Measurements from ENCODE around the gene FAM76A. TPM values are rescaled to one million over a fixed set of nuclear protein-coding genes. Genes with fewer than 3 reads are reported as not detected.
"Not testable (repeated sequence)": the region's sequence is repeated elsewhere in the genome, so short reads cannot be mapped to it uniquely, and the experiment has no call there.

The FAM76A gene
- total and polyA plus RNA-seq, 2 experiments from 2014 or later: 3.5 to 9.8 TPM

GRCh38 chr1:27806758-27807157 lies 81.0 kb downstream of the FAM76A start:
- WGBS (ENCODE audit: low lambda C conversion rate, missing lambda C conversion rate): 92% methylated on average over 7 of the region's 7 CpGs
- no peaks in the 10 kb centered on the region for H3K36me3 ChIP-seq (replicated peaks; ENCODE audit: insufficient read depth, low read depth)

GRCh38 chr1:27807385-27807784 lies 81.6 kb downstream of the FAM76A start:
- 73% methylated on average over 2 of the region's 2 CpGs for WGBS (ENCODE audit: low lambda C conversion rate, missing lambda C conversion rate)
- H3K4me3 ChIP-seq: no peak overlapping the region
- TF ChIP-seq CTCF (IDR thresholded peaks at IDR 0.05; ENCODE audit: poor library complexity) (no peak), EZH2phosphoT487 (IDR thresholded peaks at IDR 0.05; ENCODE audit: low read depth, severe bottlenecking, unreplicated experiment) (no peak)
- no peak overlapping the region for H3K27ac ChIP-seq
- H3K9me2 ChIP-seq (replicated peaks; ENCODE audit: insufficient read depth): no peaks in the 10 kb centered on the region
- no peaks in the 10 kb centered on the region for H3K27me3 ChIP-seq
- H3K9me3 ChIP-seq (ENCODE audit: low read depth): no peaks in the 10 kb centered on the region
- no peaks in the 10 kb centered on the region for H4K20me1 ChIP-seq (ENCODE audit: insufficient read depth, poor library complexity, severe bottlenecking)
- no peaks in the 10 kb centered on the region for H3K79me2 ChIP-seq
- no peak overlapping the region for H2AFZ ChIP-seq
- H3K36me3 ChIP-seq (replicated peaks; ENCODE audit: insufficient read depth, low read depth): no peaks in the 10 kb centered on the region
- H3K4me1 ChIP-seq (ENCODE audit: insufficient read depth): no peaks in the 10 kb centered on the region
- no peak overlapping the region for H3K4me2 ChIP-seq
- no peak for DNase-seq (ENCODE audit: low spot score)

More at GRCh38 chr1:27806758-27807157, 81.0 kb downstream of the FAM76A start:
- no peak for DNase-seq (ENCODE audit: low spot score)
- TF ChIP-seq EZH2phosphoT487 (IDR thresholded peaks at IDR 0.05; ENCODE audit: low read depth, severe bottlenecking, unreplicated experiment) (no peak), CTCF (IDR thresholded peaks at IDR 0.05; ENCODE audit: poor library complexity) (no peak), EZH2 (IDR thresholded peaks at IDR 0.05; ENCODE audit: borderline replicate concordance) (no peak)
- no peak overlapping the region for H3K27ac ChIP-seq
- no peaks in the 10 kb centered on the region for H4K20me1 ChIP-seq (ENCODE audit: insufficient read depth, poor library complexity, severe bottlenecking)
- H3K9me3 ChIP-seq (ENCODE audit: low read depth): no peaks in the 10 kb centered on the region
- H3K4me1 ChIP-seq (ENCODE audit: insufficient read depth): no peaks in the 10 kb centered on the region
- no peak overlapping the region for H3K4me3 ChIP-seq
- no peaks in the 10 kb centered on the region for H3K79me2 ChIP-seq
- no peaks in the 10 kb centered on the region for H3K27me3 ChIP-seq
- no peak overlapping the region for H2AFZ ChIP-seq
- H3K4me2 ChIP-seq: no peak overlapping the region
- no peaks in the 10 kb centered on the region for H3K9me2 ChIP-seq (replicated peaks; ENCODE audit: insufficient read depth)

- H3K9me3 ChIP-seq (ENCODE audit: low read depth); H4K20me1 ChIP-seq (ENCODE audit: insufficient read depth, poor library complexity, severe bottlenecking); H3K4me1 ChIP-seq (ENCODE audit: insufficient read depth); H3K27ac ChIP-seq; H3K36me3 ChIP-seq (replicated peaks; ENCODE audit: insufficient read depth, low read depth); H3K27me3 ChIP-seq; H3K4me3 ChIP-seq; H3K9me2 ChIP-seq (replicated peaks; ENCODE audit: insufficient read depth); DNase-seq (ENCODE audit: low spot score); H2AFZ ChIP-seq; H3K79me2 ChIP-seq; H3K4me2 ChIP-seq: not testable (repeated sequence)
- WGBS (ENCODE audit: low lambda C conversion rate, missing lambda C conversion rate): 100% methylated on average over 3 of the region's 3 CpGs
Observed at GRCh38 chr1:27808131-27808530, 82.4 kb downstream of the FAM76A start.

GRCh38 chr1:27809883-27810282 lies 84.1 kb downstream of the FAM76A start:
- WGBS (ENCODE audit: low lambda C conversion rate, missing lambda C conversion rate): 90% methylated on average over 1 of the region's 1 CpG
- H3K36me3 ChIP-seq (replicated peaks; ENCODE audit: insufficient read depth, low read depth): no peaks in the 10 kb centered on the region

More at GRCh38 chr1:27809883-27810282, 84.1 kb downstream of the FAM76A start:
- H3K27ac ChIP-seq: no peak overlapping the region
- no peak for DNase-seq (ENCODE audit: low spot score)
- H3K4me3 ChIP-seq: no peak overlapping the region
- TF ChIP-seq CTCF (IDR thresholded peaks at IDR 0.05; ENCODE audit: poor library complexity) (no peak), EZH2phosphoT487 (IDR thresholded peaks at IDR 0.05; ENCODE audit: low read depth, severe bottlenecking, unreplicated experiment) (no peak)
- no peaks in the 10 kb centered on the region for H3K9me3 ChIP-seq (ENCODE audit: low read depth)
- H3K79me2 ChIP-seq: no peaks in the 10 kb centered on the region
- no peaks in the 10 kb centered on the region for H4K20me1 ChIP-seq (ENCODE audit: insufficient read depth, poor library complexity, severe bottlenecking)
- no peaks in the 10 kb centered on the region for H3K27me3 ChIP-seq
- H3K9me2 ChIP-seq (replicated peaks; ENCODE audit: insufficient read depth): no peaks in the 10 kb centered on the region
- no peak overlapping the region for H3K4me2 ChIP-seq
- H3K4me1 ChIP-seq (ENCODE audit: insufficient read depth): no peaks in the 10 kb centered on the region
- no peak overlapping the region for H2AFZ ChIP-seq

Measured in hepatocyte (in vitro differentiated cells).